Mammary microvascular endothelial cell (primary cell): ENCODE data around the gene THY1. TPM values are rescaled to one million over a fixed set of nuclear protein-coding genes. Genes with fewer than 3 reads are reported as not detected.

ENCODE experiments used
- total RNA-seq: library from RNA; depleted of rRNA; stranded (reverse); fragments of >200 nt; gene quantifications from 2 replicates; pipeline ENCODE4 v1.2.3, GENCODE V29; 2015

The THY1 gene
- total RNA-seq, result under 0.01 and 0.98 TPM in 2 replicates

DNA sequence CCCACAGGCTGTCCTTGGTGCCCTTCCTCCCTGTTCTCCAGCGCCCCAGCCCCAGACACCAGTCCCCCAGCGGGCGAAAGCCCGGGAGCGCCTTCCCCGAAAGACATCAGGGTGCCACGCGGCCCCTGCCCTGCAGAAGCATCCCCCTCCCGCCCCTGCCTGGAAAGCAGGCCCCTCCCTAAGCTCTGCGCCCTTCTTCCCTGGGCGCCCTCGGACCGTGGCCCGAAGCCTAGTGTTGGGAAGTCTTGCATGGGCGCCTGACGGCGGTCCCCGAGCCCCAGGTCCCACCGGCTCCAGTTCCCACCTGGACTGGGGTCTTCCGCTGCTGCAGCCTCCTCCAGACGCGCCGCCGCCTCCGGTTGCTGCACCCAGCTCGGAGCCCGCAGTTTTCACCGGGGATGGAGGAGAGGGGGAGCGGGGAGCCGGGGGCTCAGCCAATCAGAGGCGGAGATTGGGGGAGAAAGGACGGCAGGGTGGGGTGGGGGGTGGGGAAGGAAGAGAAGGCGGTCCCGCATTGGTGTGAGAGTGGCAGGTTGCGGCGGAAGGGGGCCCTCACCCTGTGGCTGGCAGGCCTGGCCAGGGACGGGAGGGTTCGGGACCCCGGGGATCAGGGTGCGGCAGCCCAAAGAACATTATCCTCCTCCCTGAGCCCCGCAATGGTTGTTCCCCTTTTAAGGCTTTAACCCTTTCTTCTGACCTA, at the start of gene THY1:
Gene THY1, minus strand, starts transcription at position 364 of the 700 bp plus-strand sequence. CDS start 2,267 bp downstream, outside the sequence.

DNA sequence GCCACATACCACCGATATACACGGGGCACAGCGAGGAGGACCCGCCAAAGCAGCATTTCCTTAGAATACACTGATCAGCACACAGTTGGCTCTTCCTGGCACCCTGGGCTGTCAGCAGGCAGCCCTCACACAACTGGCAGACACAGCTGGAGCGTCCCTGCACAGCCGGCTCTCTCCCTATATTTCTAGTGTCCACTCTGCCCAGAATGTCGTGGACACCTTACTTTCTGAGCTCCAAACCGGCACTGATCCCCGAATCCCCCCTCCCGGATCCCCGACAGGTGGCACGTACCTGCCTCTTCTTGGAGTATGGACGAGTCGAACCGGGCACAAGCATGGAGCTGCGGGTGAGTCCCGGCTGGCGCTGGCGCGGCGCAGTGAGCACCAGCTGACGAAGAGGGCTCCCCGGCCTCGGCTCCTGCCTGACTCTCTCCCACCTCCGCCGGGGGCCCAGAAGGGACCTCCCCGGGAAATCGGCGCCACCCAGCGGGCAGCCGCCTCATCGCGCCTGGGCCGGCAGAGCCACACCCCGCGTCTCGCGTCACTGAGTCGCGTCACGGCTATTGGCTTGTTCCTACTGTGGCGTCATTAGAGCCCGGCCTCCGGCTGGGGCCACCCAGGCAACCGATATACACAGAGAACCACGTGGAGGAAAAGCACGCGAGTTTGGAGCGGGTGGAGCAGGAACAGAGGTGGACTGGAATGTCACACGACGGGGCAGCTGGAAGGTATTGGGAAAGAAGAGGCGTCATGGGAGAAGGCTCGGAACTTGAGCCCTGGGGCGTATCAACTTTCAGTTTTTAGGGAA, 41.6 kb downstream of the THY1 start, which contains the start of gene USP2:
Gene USP2, minus strand, starts transcription at position 510 of the 808 bp plus-strand sequence. CDS start 8,210 bp downstream, outside the sequence.

Other genes with a start within 250 kb of the THY1 start
- not detected in 2 replicates for gene NHERF4, start 237.7 kb downstream of the THY1 start, total RNA-seq
- 17.1 and 20.5 TPM in 2 replicates for gene CBL, start 216.8 kb downstream of the THY1 start, total RNA-seq
- gene MCAM, start 106.0 kb downstream of the THY1 start, total RNA-seq, result 6,515 and 6,907 TPM in 2 replicates
- gene RNF26, start 88.6 kb downstream of the THY1 start, total RNA-seq, result 16.2 and 18.1 TPM in 2 replicates
- 82.2 and 90.1 TPM in 2 replicates for gene C1QTNF5, start 82.3 kb downstream of the THY1 start, total RNA-seq
- gene MFRP, start 76.5 kb downstream of the THY1 start, total RNA-seq, result 0.07 TPM in 1 of 2 replicates, not detected in the other
- not detected in 2 replicates for gene USP2, start 41.5 kb downstream of the THY1 start, total RNA-seq